GM12801 (cell line): ENCODE results near the gene TMX1.

Source experiments
- CTCF ChIP-seq: IDR thresholded peaks from one replicate; pipeline ENCODE4 v1.5.1; 2011; ENCODE audit warnings: control low read depth; ENCODE audit not compliant: insufficient read length; ENCODE audit errors: extremely low read depth

Gene TMX1

GRCh38 chr14:51208982-51209381 is 31.1 kb upstream of the TMX1 start:
- no peak for TF ChIP-seq CTCF

DNA sequence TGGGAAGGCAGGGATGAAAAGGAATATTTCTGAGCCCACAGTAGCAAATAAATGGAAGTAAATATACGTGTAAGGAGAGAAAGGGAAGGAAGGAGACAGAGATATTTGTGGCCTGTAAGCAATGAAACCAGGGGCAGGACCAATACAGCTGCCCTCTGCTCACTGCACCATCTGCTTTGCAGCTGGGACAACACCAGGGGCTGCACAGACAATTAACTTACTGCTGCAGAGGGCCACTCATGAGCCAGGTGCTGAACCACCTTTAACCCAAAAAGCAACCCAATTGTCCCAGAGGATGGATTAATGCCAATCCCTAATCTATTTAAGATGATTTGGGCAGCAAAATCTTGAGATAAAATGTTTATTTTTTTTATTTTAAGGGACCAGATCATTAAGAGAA is 30.6 kb upstream of the TMX1 start:
- TF ChIP-seq CTCF: no peak

- TF ChIP-seq CTCF: no peak
Measured at GRCh38 chr14:51210594-51210993, 29.5 kb upstream of the TMX1 start.

GRCh38 chr14:51211149-51211548 is 28.9 kb upstream of the TMX1 start:
- no peak for TF ChIP-seq CTCF

GRCh38 chr14:51216602-51217001 is 23.4 kb upstream of the TMX1 start:
- TF ChIP-seq CTCF: no peak

DNA sequence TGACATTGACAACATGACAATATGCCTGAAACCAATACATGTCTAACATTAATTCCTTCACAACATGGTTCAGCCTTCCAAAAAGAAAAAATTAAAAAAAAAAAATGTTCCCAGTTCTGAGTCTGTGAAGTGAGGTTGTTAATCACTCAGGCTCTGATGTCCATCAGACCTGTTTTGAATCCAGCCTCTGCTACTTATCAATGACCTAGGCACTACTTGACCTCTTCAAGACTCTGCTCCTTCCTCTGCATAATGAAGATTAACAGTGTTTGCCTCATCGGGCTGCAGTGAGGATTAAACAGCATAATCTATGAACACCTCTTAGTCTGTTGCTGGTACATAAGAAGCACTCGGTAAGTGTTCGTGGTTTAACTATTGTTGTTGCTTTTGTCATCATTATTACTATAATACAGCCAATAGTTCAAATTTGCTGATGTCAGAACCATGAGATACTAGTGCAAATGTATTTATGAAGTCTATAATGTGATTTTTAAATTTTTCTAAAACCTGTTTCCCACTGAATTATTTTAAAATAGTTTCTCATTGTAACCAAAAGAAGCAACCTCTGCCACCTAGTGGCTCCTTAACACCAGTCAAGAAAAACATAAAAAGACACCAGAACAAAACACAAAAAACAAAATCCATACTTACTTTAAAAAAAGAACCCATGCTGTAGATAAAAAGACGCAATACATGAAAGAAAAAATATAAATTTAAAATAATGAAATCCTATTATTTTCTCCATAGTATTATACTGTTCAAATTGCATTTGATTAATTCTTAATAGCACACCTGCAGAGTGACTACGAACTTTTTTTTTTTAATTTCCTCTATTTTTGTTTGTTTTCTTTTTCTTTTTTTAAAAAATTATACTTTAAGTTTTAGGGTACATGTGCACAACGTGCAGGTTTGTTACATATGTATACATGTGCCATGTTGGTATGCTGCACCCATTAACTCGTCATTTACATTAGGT is 20.3 kb upstream of the TMX1 start:
- TF ChIP-seq CTCF: no peak

DNA sequence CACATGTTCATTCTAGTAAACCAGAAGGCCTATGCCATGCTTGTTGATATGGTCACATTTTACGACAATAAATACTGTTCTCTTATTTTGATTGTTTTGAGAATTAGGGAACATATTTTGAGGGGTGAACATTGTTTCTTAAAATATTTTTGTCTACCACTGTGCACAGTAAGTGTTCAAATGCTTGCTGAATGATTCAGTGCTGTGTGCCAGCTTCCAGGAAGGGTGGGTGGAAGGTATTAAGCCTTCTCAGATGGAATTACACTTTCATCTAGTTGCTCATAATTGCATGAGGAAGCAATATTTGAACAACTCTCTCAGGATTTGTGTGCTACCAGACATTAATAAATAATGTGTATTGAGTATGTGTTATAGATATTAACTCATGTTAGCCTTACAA is 15.5 kb upstream of the TMX1 start:
- TF ChIP-seq CTCF: no peak
